Tibial nerve (tissue), 3 donors: ENCODE measurements around the gene CASZ1.

Experiments used
- POLR2A ChIP-seq, 2 donors: fragments of 450-650 bp; IDR thresholded peaks; one replicate each; pipeline ENCODE4 v1.6.1; 2017; ENCODE audit warnings: antibody characterized with exemption in 2 of 2, mild to moderate bottlenecking in 2 of 2, moderate library complexity in 2 of 2
- TF ChIP-seq, protein P1 (sequence below), 5 experiments: fragments of 200-600 bp in 3 of 5; fragments of 450-650 bp in 2 of 5; sonication (generic) in 3 of 5; IDR thresholded peaks; one replicate each; pipeline ENCODE4 v1.5.1; 2016 to 2019; ENCODE audit warnings: antibody characterized with exemption in 5 of 5, mild to moderate bottlenecking in 3 of 5, moderate library complexity in 2 of 5

DNA sequence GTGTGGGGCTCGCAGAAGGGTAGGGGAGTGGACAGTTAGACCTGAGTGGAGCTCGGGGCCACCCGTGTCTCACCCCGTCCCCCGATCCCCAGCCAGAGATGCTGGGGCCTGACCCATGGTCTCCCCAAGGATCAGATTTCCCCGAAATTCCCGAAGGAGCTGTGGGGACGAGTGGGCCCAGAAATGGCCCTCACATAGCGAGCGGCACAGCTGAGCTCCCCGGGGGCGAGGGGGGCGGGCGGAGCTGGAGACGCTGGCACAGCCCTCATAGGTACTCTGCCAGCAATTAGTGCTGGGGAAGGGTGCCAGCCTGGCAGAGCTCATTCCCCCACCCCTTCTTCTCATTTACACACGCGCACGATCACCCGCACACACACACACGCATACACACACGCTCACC, 9.2 kb downstream of the CASZ1 start:
- TF ChIP-seq, protein P1, sequence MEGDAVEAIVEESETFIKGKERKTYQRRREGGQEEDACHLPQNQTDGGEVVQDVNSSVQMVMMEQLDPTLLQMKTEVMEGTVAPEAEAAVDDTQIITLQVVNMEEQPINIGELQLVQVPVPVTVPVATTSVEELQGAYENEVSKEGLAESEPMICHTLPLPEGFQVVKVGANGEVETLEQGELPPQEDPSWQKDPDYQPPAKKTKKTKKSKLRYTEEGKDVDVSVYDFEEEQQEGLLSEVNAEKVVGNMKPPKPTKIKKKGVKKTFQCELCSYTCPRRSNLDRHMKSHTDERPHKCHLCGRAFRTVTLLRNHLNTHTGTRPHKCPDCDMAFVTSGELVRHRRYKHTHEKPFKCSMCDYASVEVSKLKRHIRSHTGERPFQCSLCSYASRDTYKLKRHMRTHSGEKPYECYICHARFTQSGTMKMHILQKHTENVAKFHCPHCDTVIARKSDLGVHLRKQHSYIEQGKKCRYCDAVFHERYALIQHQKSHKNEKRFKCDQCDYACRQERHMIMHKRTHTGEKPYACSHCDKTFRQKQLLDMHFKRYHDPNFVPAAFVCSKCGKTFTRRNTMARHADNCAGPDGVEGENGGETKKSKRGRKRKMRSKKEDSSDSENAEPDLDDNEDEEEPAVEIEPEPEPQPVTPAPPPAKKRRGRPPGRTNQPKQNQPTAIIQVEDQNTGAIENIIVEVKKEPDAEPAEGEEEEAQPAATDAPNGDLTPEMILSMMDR (IDR thresholded peaks at IDR 0.05), result no peak
- no peak for TF ChIP-seq POLR2A (IDR thresholded peaks at IDR 0.05)
